ENCODE data around the gene GULP1. TPM values are rescaled to one million over a fixed set of nuclear protein-coding genes. Genes with fewer than 3 reads are reported as not detected.

Gene GULP1
- polyA plus RNA-seq: 33.3 TPM
- long read RNA-seq, donor 1, partial matches to known transcripts: 0 of 4 reads
- long read RNA-seq, donor 1, other reads (novel, unspliced or antisense): 0 of 4 reads
- long read RNA-seq, donor 2, partial matches to known transcripts: 10 of 12 reads
- long read RNA-seq, donor 2, other reads (novel, unspliced or antisense): 0 of 12 reads
- long read RNA-seq, donor 3: 0 reads
- long read RNA-seq, donor 4: 0 reads
- long read RNA-seq, donor 5, partial matches to known transcripts: 7 of 10 reads
- long read RNA-seq, donor 5, other reads (novel, unspliced or antisense): 0 of 10 reads
- long read RNA-seq, donor 6, partial matches to known transcripts: 0 of 5 reads
- long read RNA-seq, donor 6, other reads (novel, unspliced or antisense): 0 of 5 reads
- long read RNA-seq, donor 7, partial matches to known transcripts: 0 of 3 reads
- long read RNA-seq, donor 7, other reads (novel, unspliced or antisense): 0 of 3 reads
- long read RNA-seq, donor 8, partial matches to known transcripts: 0 of 5 reads
- long read RNA-seq, donor 8, other reads (novel, unspliced or antisense): 0 of 5 reads
- long read RNA-seq, donor 9, partial matches to known transcripts: 11 of 14 reads
- long read RNA-seq, donor 9, other reads (novel, unspliced or antisense): 0 of 14 reads
- long read RNA-seq, donor 10, partial matches to known transcripts: 0 of 5 reads
- long read RNA-seq, donor 10, other reads (novel, unspliced or antisense): 0 of 5 reads
- long read RNA-seq, donor 11, partial matches to known transcripts: 0 of 4 reads
- long read RNA-seq, donor 11, other reads (novel, unspliced or antisense): 0 of 4 reads

GRCh38 chr2:188291617-188292347, at the start of gene GULP1:
TSS of gene GULP1 (plus strand) at chr2:188291874. CDS start at chr2:188477703, 185,829 bp downstream.
- WGBS (ENCODE audit: insufficient coverage, low lambda C conversion rate): no CpG with 5 or more reads among the region's 61 CpGs
- Histone ChIP-seq H3K36me3 (ENCODE audit: control insufficient read depth, insufficient read depth, low read length) (no peaks in the 10 kb centered on the region), H3K4me1 (ENCODE audit: control insufficient read depth, insufficient read depth, low read length) (peaks cover 8% of the 10 kb centered on the region), H3K9me3 (ENCODE audit: control insufficient read depth, low read depth, low read length) (no peaks in the 10 kb centered on the region), H3K27me3 (ENCODE audit: control insufficient read depth, insufficient read depth, low read length) (no peaks in the 10 kb centered on the region), H3K4me3 (ENCODE audit: low read length) (peak within 1 kb of the TSS; percentile 89), H3K27ac (ENCODE audit: low read length) (peak within 1 kb of the TSS; percentile 88)
- DNase-seq: peak; percentile 76 to 90

- Histone ChIP-seq H3K4me1 (ENCODE audit: control insufficient read depth, insufficient read depth, low read length) (no peaks in the 10 kb centered on the region), H3K4me3 (ENCODE audit: low read length) (no peak overlapping the region), H3K27me3 (ENCODE audit: control insufficient read depth, insufficient read depth, low read length) (no peaks in the 10 kb centered on the region), H3K27ac (ENCODE audit: low read length) (no peak overlapping the region), H3K36me3 (ENCODE audit: control insufficient read depth, insufficient read depth, low read length) (no peaks in the 10 kb centered on the region), H3K9me3 (ENCODE audit: control insufficient read depth, low read depth, low read length) (no peaks in the 10 kb centered on the region)
- DNase-seq: no peak
- WGBS (ENCODE audit: insufficient coverage, low lambda C conversion rate): 100% methylated on average over 1 of the region's 1 CpG
Measured at GRCh38 chr2:188243381-188243780, 48.3 kb upstream of the GULP1 start.

GRCh38 chr2:188244383-188244782, 47.3 kb upstream of the GULP1 start:
- H3K27me3 ChIP-seq (ENCODE audit: control insufficient read depth, insufficient read depth, low read length): no peaks in the 10 kb centered on the region
- no peak overlapping the region for H3K4me3 ChIP-seq (ENCODE audit: low read length)
- no peaks in the 10 kb centered on the region for H3K9me3 ChIP-seq (ENCODE audit: control insufficient read depth, low read depth, low read length)
- H3K27ac ChIP-seq (ENCODE audit: low read length): no peak overlapping the region
- DNase-seq: no peak
- WGBS (ENCODE audit: insufficient coverage, low lambda C conversion rate): 100% methylated on average over 1 of the region's 3 CpGs
- H3K36me3 ChIP-seq (ENCODE audit: control insufficient read depth, insufficient read depth, low read length): no peaks in the 10 kb centered on the region
- no peaks in the 10 kb centered on the region for H3K4me1 ChIP-seq (ENCODE audit: control insufficient read depth, insufficient read depth, low read length)

- Histone ChIP-seq H3K9me3 (ENCODE audit: control insufficient read depth, low read depth, low read length) (no peaks in the 10 kb centered on the region), H3K27me3 (ENCODE audit: control insufficient read depth, insufficient read depth, low read length) (no peaks in the 10 kb centered on the region), H3K27ac (ENCODE audit: low read length) (no peak overlapping the region), H3K4me1 (ENCODE audit: control insufficient read depth, insufficient read depth, low read length) (no peaks in the 10 kb centered on the region), H3K36me3 (ENCODE audit: control insufficient read depth, insufficient read depth, low read length) (no peaks in the 10 kb centered on the region), H3K4me3 (ENCODE audit: low read length) (no peak overlapping the region)
- no CpG with 5 or more reads among the region's 5 CpGs for WGBS (ENCODE audit: insufficient coverage, low lambda C conversion rate)
- DNase-seq: no peak
Measured at GRCh38 chr2:188245230-188245629, 46.4 kb upstream of the GULP1 start.

- Histone ChIP-seq H3K4me3 (ENCODE audit: low read length) (no peak overlapping the region), H3K27me3 (ENCODE audit: control insufficient read depth, insufficient read depth, low read length) (no peaks in the 10 kb centered on the region), H3K9me3 (ENCODE audit: control insufficient read depth, low read depth, low read length) (no peaks in the 10 kb centered on the region), H3K4me1 (ENCODE audit: control insufficient read depth, insufficient read depth, low read length) (no peaks in the 10 kb centered on the region), H3K36me3 (ENCODE audit: control insufficient read depth, insufficient read depth, low read length) (no peaks in the 10 kb centered on the region), H3K27ac (ENCODE audit: low read length) (no peak overlapping the region)
- WGBS (ENCODE audit: insufficient coverage, low lambda C conversion rate): no CpG with 5 or more reads among the region's 2 CpGs
- no peak for DNase-seq
Measured at GRCh38 chr2:188248513-188248912, 43.2 kb upstream of the GULP1 start.

GRCh38 chr2:188251034-188251433, 40.6 kb upstream of the GULP1 start:
- Histone ChIP-seq H3K4me1 (ENCODE audit: control insufficient read depth, insufficient read depth, low read length) (no peaks in the 10 kb centered on the region), H3K27ac (ENCODE audit: low read length) (no peak overlapping the region), H3K36me3 (ENCODE audit: control insufficient read depth, insufficient read depth, low read length) (no peaks in the 10 kb centered on the region), H3K9me3 (ENCODE audit: control insufficient read depth, low read depth, low read length) (no peaks in the 10 kb centered on the region), H3K27me3 (ENCODE audit: control insufficient read depth, insufficient read depth, low read length) (no peaks in the 10 kb centered on the region), H3K4me3 (ENCODE audit: low read length) (no peak overlapping the region)
- no CpG with 5 or more reads among the region's 1 CpG for WGBS (ENCODE audit: insufficient coverage, low lambda C conversion rate)
- no peak for DNase-seq

- no peak overlapping the region for H3K27ac ChIP-seq (ENCODE audit: low read length)
- no peak for DNase-seq
- no peaks in the 10 kb centered on the region for H3K9me3 ChIP-seq (ENCODE audit: control insufficient read depth, low read depth, low read length)
- no peaks in the 10 kb centered on the region for H3K36me3 ChIP-seq (ENCODE audit: control insufficient read depth, insufficient read depth, low read length)
- no peaks in the 10 kb centered on the region for H3K4me1 ChIP-seq (ENCODE audit: control insufficient read depth, insufficient read depth, low read length)
- H3K4me3 ChIP-seq (ENCODE audit: low read length): no peak overlapping the region
- no peaks in the 10 kb centered on the region for H3K27me3 ChIP-seq (ENCODE audit: control insufficient read depth, insufficient read depth, low read length)
Measured at GRCh38 chr2:188256420-188256819, 35.3 kb upstream of the GULP1 start.

- no peaks in the 10 kb centered on the region for H3K9me3 ChIP-seq (ENCODE audit: control insufficient read depth, low read depth, low read length)
- H3K27ac ChIP-seq (ENCODE audit: low read length): no peak overlapping the region
- H3K36me3 ChIP-seq (ENCODE audit: control insufficient read depth, insufficient read depth, low read length): no peaks in the 10 kb centered on the region
- no peak overlapping the region for H3K4me3 ChIP-seq (ENCODE audit: low read length)
- H3K27me3 ChIP-seq (ENCODE audit: control insufficient read depth, insufficient read depth, low read length): no peaks in the 10 kb centered on the region
- H3K4me1 ChIP-seq (ENCODE audit: control insufficient read depth, insufficient read depth, low read length): no peaks in the 10 kb centered on the region
- no CpG with 5 or more reads among the region's 2 CpGs for WGBS (ENCODE audit: insufficient coverage, low lambda C conversion rate)
- DNase-seq: no peak
Measured at GRCh38 chr2:188265315-188265714, 26.4 kb upstream of the GULP1 start.

GRCh38 chr2:188267776-188268175, 23.9 kb upstream of the GULP1 start:
- Histone ChIP-seq H3K4me3 (ENCODE audit: low read length) (no peak overlapping the region), H3K4me1 (ENCODE audit: control insufficient read depth, insufficient read depth, low read length) (no peaks in the 10 kb centered on the region), H3K9me3 (ENCODE audit: control insufficient read depth, low read depth, low read length) (no peaks in the 10 kb centered on the region), H3K36me3 (ENCODE audit: control insufficient read depth, insufficient read depth, low read length) (no peaks in the 10 kb centered on the region), H3K27ac (ENCODE audit: low read length) (no peak overlapping the region), H3K27me3 (ENCODE audit: control insufficient read depth, insufficient read depth, low read length) (no peaks in the 10 kb centered on the region)
- DNase-seq: no peak
- WGBS (ENCODE audit: insufficient coverage, low lambda C conversion rate): 100% methylated on average over 1 of the region's 2 CpGs

- Histone ChIP-seq H3K9me3 (ENCODE audit: control insufficient read depth, low read depth, low read length) (no peaks in the 10 kb centered on the region), H3K36me3 (ENCODE audit: control insufficient read depth, insufficient read depth, low read length) (no peaks in the 10 kb centered on the region), H3K4me1 (ENCODE audit: control insufficient read depth, insufficient read depth, low read length) (no peaks in the 10 kb centered on the region), H3K27me3 (ENCODE audit: control insufficient read depth, insufficient read depth, low read length) (no peaks in the 10 kb centered on the region), H3K27ac (ENCODE audit: low read length) (no peak overlapping the region), H3K4me3 (ENCODE audit: low read length) (no peak overlapping the region)
- WGBS (ENCODE audit: insufficient coverage, low lambda C conversion rate): 94% methylated on average over 2 of the region's 2 CpGs
- DNase-seq: no peak
Measured at GRCh38 chr2:188269004-188269403, 22.7 kb upstream of the GULP1 start.
